GM21390 (cell line): Measurements from ENCODE around the gene DOCK2.

Experiments used
- ATAC-seq: cut with Tn5 transposase; IDR thresholded peaks from one replicate; pipeline ENCODE4 v1.9.1; 2021; ENCODE audit not compliant: unreplicated experiment

DOCK2 gene

DNA sequence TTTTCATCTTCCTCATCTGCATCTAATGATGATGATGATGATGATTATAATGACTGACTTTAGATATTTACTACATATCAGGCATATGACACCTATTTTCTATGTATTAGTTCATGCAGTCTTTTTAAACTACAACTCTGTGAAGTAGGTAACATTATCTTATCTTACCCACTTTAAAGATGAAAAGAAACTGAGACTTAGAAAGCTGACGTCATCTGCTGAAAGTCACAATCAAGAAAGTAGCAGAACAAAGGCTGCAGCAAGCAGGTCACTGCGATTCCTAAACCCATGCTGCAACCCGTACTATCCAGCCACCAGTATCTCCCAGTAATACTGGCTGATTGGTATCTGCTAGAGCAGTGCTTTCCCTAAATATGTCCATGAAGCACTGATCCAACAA lies 383.3 kb downstream of the DOCK2 start:
- no peak for ATAC-seq

- no peak for ATAC-seq
These were observed 384.4 kb downstream of the DOCK2 start for GRCh38 chr5:170021506-170021905.

GRCh38 chr5:170025853-170026252 lies 388.8 kb downstream of the DOCK2 start:
- no peak for ATAC-seq

DNA sequence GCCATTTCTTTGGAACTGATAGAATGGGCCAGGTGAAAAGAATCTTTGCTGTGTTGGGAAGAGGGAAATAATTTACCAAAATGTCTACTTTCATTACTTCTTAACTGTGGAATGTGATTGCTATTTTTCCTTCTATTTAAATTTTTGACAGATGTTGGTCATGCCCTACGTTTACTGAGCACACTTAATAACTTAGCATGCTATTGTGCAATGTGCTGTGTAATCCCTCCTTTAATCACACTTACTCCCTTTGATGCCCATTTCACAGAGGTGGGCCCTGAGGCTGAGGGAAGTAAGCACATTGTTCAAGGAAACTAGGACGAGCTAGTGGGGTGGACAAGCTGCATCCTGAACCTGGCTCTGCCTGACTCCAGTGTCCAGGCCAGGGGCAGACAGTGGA lies 391.0 kb downstream of the DOCK2 start:
- ATAC-seq, result no peak

DNA sequence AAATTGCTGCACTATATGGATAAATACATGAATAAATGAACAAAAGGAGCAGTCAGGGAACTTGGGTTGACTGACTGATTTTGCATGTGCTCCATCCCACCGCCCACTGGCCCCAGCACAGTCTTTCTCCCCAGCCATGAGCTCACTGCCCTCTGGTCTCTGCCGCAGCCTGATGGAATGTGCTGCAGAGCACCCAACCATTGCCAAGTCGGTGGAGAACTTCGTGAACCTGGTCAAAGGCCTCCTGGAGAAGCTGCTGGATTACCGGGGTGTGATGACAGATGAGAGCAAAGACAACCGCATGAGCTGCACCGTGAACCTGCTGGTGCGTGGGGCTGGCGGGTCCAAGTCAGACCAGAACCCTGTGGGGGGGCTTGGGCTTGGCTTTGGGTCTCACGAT lies 397.2 kb downstream of the DOCK2 start:
- ATAC-seq, result no peak

GRCh38 chr5:170038241-170038640 lies 401.2 kb downstream of the DOCK2 start:
- no peak for ATAC-seq

DNA sequence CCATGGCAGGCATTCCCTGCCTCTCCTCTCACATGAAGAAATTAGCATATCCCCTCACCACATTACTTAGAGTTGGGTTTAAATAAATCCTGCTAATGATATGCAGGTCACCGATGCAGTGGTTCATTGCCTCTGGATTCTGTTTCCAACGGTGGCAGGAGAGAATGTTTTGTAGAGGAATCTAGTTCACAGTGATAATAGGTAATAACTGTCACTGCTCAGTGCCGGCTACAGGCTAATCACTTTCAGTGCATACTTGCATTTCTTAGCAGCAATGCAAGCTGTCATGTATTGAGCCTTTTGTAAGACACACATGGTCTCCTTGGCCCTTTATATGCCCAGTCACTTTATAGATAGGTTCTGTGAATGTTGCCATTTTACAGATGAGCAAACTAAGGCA lies 402.8 kb downstream of the DOCK2 start:
- no peak for ATAC-seq

DNA sequence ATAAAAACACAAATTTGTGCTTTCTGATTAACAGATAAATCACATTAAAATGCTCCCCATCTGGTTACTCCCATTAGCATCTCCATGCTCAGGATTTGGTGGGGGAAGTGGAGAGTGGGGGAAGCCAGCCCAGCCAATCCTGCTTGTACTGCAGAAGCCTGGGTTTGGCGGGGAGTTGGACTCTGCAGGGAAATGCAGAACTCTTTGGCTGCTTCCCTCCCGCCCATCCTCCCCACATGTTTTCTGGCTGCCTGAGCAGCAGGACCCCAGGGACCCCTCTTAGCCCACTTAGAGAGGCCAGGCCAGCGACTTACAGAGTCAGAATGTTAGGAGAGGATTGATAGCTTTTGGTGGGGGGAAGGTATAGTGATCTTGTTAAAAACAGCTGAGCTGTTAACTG lies 409.2 kb downstream of the DOCK2 start:
- ATAC-seq, result no peak

DNA sequence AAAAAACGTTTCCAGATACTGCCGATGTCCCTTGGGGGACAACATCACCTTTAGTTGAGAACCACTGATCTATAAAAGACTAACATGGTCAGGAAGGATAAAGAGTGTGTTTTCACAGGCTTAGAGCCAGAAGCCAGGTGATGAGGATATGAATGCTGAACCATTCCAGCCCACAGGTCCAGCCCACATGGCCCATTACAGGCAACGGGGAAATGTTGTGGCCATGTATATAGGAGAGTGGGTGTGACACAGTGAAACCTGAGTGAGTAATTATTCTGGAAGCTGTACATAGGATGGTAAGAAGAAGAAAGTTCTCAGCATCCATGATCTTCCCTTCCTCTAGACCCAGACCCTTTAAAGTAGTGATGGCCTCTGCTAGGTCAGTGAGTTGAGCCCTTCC lies 412.6 kb downstream of the DOCK2 start:
- no peak for ATAC-seq

- no peak for ATAC-seq
These were observed 416.8 kb downstream of the DOCK2 start for GRCh38 chr5:170053896-170054295.

DNA sequence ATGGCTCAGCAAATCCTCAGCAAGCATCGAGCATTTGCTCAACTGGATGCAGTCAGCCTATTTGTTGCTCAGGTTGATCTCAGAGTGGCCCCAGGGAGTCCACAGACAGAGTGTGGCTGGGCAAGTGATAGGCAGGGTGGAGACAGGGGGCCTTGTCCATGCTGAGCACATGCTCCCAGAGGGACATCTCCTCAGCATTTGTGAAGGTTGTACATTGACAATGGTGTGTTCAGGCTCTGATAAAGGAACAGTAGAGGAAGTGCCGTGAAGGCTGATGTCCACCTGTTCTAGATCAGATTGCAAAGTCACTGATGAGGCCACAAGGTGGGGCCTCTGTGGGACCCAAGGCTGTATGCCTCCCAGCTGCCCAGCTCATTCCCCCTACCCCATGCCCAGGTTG lies 418.5 kb downstream of the DOCK2 start:
- ATAC-seq, result no peak

DNA sequence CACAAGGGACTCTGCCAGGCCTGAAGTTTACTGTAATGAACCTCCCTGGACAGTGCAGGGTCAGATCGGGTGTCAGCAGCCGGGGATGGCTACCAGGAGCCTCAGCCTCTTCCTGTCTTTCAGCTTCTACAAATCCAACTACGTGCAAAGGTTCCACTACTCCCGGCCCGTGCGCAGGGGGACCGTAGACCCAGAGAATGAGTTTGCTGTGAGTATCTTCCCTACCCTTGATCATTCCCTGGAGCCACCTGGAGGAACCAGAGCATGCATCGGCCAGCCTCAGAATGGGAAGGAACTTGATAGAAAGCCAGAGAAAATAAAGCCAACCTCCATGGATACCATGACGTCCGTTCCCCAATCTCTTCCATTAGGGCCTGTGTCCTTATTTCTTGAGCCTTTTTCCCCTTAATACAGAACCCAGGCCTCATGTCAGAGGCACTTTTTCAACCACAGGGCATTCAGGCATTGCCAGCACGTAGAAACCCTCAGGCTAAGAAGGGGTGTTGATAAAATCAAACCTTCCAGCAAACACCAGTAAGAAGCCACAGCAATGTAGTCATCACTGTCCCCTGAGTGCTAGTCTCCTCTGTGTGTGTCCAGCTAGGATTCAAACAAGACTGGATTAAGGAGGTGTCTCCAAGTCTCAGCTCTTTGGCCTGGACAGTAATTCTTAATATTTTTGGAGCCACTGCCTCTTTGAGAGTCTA lies 419.6 kb downstream of the DOCK2 start:
- no peak for ATAC-seq

DNA sequence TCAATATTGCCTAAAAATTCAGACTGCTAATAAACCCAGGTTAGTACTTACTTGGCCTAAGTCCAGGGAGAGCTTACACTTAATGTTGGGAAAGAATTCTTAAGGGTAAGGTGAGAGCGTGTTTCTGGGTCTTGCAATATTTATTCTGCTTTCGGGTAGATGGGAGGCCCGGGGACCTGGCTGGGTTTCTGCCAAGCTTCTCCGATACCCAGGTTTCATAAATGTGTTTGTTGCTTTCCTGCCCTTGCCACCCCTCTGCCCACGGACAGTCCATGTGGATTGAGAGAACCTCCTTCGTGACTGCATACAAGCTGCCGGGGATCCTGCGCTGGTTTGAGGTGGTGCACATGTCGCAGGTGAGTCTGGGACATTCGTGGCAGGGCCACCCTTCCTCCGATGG lies 420.2 kb downstream of the DOCK2 start:
- no peak for ATAC-seq

DNA sequence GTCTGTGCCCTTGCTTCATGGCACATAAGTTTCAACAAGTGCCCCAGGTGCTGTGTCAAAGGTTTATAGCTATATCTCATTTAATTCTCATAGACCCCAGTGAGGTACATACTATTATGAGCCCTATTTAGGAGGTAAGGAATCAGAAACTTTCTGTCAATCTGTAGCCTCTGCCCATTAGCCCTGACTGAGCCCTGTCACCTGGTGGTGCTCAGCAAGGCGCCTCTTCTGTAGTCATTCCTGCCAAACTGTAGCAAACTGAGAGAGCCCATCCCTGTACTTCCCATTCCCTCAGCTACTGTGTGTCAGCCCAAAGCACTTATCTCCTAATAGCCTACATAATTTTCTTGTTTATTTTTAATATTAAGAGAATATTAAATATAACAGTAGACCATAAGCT lies 422.1 kb downstream of the DOCK2 start:
- no peak for ATAC-seq

- ATAC-seq, result no peak
These were observed 430.1 kb downstream of the DOCK2 start for GRCh38 chr5:170067152-170067551.

DNA sequence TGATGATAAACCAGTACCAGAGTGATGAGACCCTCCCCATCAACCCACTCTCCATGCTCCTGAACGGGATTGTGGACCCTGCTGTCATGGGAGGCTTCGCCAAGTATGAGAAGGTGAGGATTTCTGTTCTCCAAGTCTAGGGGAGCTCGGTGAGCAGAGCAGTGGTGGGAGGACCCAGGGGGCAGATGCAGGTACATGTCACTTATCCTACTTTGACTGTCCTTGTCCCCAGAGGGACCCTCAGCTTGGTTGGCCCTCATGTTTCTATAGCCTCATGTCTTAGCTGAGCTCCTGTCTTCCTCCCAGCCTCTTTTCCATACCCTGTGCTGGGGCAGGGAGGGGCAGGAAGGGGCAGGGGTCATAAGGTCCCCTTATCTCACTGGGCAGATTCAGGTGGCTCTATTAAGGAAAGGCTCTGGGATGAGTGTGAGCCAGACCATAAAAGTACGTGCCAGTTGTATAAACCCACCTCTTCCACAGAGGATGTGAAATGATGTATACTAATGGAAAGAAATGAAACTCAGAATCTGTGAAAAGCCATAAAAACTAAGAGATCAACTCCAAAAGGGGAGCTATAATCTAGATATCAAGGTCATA lies 430.6 kb downstream of the DOCK2 start:
- ATAC-seq, result no peak

DNA sequence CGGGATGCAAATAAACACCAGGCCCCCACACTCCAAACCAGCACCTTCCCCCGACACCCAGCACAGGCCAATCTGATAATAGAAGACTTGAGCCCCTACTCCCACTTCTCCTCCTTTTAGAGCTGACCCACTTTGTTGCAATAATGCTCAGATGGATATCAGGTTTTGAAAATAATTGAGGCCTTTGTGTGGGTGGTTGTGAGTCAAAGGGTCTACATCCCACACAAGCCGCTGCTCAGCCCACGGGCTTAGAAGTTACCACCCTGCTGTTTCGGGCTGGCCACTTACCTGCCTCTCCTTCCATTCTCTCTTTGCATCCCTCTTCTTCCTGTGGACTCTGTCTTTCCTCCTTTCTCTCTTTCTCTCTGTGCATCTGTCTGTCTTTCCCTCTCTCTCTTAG lies 432.4 kb downstream of the DOCK2 start:
- ATAC-seq, result no peak

DNA sequence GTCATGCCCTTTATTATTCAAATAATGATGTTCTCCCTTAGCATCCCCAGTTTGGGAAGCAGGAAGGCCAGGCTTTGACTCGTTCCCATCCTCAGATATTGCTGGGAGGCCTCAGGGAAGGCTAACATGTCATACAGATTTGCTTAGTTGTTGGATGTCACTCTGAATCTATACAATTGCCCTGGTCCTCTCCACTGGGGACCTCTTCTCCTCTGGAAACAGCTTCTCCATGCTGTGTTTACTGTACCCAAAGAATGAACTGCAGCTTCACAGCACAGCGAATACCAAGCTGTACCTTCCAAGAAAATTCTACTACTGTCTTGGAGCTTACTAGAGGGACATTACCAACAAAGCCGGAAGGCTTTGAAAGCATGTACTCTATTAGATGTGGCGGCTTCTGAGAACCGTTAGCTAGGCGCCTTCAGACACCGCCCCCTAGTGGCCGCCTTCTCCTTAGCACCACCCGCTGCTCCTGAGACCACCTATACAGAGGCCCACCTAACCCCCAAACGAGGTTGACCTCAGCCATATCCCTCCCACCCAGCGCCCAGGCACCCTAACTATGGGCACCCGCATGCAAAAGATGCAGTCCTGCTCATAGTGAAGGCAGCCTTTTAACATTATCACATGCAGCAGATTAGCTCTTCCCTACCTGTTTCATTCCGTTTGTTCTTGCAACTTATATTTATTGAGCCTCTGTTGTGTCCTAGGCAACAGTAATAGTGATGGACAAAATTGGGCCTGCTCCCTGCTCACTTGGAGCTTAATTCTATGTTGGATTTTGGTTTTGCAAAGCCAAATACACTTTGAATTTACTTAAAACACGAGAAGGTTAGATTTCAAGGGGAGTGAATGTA lies 433.7 kb downstream of the DOCK2 start:
- no peak for ATAC-seq

DNA sequence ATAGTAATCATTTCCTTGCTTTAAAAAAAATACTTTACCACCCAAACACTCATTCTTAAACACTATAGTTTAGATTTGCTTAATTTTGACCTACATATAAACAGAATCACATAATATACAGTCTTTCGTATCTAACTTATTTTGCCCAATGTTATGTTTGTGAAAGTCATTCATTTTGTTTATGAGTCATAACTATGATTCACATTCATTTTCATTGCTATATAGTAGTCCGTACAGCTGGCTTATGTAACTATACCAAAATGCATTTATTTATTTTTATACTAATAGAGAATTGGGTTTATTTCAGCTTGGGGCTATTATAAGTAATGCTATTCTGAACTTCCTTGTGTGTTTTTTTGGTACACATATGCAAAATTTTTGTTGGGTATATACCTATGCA lies 434.7 kb downstream of the DOCK2 start:
- no peak for ATAC-seq

DNA sequence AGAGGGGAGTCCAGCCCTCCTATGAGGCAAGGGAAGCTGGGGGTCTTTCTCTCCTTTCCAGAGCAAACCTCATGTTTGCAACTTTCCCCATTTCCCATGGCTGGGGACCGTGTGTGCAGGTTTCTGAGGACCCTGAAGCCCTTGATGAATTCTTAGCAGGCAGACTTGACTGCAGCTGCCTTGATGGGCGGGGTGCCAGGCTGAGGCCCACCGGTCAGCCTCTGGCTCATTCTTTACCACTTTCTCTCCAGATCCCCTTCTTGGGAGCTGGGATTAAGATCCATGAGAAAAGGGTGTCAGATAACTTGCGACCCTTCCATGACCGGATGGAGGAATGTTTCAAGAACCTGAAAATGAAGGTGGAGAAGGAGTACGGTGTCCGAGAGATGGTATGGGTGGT lies 438.6 kb downstream of the DOCK2 start:
- no peak for ATAC-seq

DNA sequence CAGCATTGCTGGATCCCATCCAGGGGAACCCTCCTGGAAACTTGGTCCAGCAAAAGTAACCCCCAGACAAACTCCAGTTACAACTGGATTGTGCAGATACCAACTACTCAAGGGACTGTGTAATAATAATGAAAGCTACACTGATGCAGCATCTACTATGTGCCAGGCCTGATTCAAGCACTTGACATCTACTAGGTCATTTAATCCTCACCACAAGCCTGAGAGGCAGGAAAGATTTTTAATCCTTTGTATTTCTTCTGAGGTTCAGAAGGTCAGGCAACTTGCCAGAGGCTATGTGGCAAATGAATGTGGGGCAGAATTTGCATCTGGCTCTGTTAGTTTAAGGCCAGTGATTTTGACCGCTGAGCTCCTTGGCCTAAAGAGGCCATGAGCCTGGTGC lies 439.1 kb downstream of the DOCK2 start:
- no peak for ATAC-seq

- no peak for ATAC-seq
These were observed 439.7 kb downstream of the DOCK2 start for GRCh38 chr5:170076739-170077138.
